Measurements from ENCODE around the gene IFITM2.

DNA sequence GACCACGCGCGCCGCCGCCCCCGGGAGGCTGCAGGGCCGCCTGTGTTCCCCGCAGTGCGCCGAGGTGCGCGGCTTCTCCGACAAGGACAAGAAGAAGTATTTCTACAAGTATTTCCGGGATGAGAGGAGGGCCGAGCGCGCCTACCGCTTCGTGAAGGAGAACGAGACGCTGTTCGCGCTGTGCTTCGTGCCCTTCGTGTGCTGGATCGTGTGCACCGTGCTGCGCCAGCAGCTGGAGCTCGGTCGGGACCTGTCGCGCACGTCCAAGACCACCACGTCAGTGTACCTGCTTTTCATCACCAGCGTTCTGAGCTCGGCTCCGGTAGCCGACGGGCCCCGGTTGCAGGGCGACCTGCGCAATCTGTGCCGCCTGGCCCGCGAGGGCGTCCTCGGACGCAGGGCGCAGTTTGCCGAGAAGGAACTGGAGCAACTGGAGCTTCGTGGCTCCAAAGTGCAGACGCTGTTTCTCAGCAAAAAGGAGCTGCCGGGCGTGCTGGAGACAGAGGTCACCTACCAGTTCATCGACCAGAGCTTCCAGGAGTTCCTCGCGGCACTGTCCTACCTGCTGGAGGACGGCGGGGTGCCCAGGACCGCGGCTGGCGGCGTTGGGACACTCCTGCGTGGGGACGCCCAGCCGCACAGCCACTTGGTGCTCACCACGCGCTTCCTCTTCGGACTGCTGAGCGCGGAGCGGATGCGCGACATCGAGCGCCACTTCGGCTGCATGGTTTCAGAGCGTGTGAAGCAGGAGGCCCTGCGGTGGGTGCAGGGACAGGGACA, 26.7 kb upstream of the IFITM2 start:
- TF ChIP-seq, protein P1, sequence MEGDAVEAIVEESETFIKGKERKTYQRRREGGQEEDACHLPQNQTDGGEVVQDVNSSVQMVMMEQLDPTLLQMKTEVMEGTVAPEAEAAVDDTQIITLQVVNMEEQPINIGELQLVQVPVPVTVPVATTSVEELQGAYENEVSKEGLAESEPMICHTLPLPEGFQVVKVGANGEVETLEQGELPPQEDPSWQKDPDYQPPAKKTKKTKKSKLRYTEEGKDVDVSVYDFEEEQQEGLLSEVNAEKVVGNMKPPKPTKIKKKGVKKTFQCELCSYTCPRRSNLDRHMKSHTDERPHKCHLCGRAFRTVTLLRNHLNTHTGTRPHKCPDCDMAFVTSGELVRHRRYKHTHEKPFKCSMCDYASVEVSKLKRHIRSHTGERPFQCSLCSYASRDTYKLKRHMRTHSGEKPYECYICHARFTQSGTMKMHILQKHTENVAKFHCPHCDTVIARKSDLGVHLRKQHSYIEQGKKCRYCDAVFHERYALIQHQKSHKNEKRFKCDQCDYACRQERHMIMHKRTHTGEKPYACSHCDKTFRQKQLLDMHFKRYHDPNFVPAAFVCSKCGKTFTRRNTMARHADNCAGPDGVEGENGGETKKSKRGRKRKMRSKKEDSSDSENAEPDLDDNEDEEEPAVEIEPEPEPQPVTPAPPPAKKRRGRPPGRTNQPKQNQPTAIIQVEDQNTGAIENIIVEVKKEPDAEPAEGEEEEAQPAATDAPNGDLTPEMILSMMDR (IDR thresholded peaks at IDR 0.05; ENCODE audit: low read length), result no peak
- no peak for TF ChIP-seq EZH2 (optimal IDR thresholded peaks at IDR 0.05; ENCODE audit: low read depth, low read length)
- TF ChIP-seq EZH2phosphoT487 (IDR thresholded peaks at IDR 0.05; ENCODE audit: low read length), result no peak

Data from MM.1S (cell line).